BE2C (cell line): Measurements from ENCODE around the gene CNTD1.
"Not testable (repeated sequence)": the region's sequence is repeated elsewhere in the genome, so short reads cannot be mapped to it uniquely, and the experiment has no call there.

ENCODE experiments used
- DNase-seq: peaks from one replicate; pipeline ENCODE4 v3.0.0-alpha.2; 2020
- H3K27me3 ChIP-seq: fragments of 250-450 bp; sonication (Bioruptor Pico); 2 replicates; pipeline ENCODE4 v1.5.1; 2020; ENCODE audit warnings: mild to moderate bottlenecking
- H3K36me3 ChIP-seq: fragments of 250-450 bp; sonication (Bioruptor Pico); 2 replicates; pipeline ENCODE4 v1.5.1; 2020; ENCODE audit warnings: mild to moderate bottlenecking
- H3K4me1 ChIP-seq: fragments of 250-450 bp; sonication (Bioruptor Pico); 2 replicates; pipeline ENCODE4 v1.5.1; 2020
- H3K4me3 ChIP-seq: 2 replicates; pipeline ENCODE4 v1.5.1; 2011; ENCODE audit warnings: low read depth, low read length
- H3K9me3 ChIP-seq: fragments of 250-450 bp; sonication (Bioruptor Pico); 2 replicates; pipeline ENCODE4 v1.5.1; 2020
- TF ChIP-seq, protein P1 (sequence below): IDR thresholded peaks from 2 replicates; pipeline ENCODE4 v1.5.1; 2012; ENCODE audit warnings: mild to moderate bottlenecking, low read depth, low read length

The CNTD1 gene

GRCh38 chr17:42850954-42851353 is 52.3 kb downstream of the CNTD1 start, which contains the start of gene AOC3:
Gene AOC3, plus strand, starts transcription at chr17:42851199. Its CDS starts 145 bp downstream, at chr17:42851344.
- H3K9me3 ChIP-seq: no peaks in the 10 kb centered on the region
- DNase-seq: no peak
- no peaks in the 10 kb centered on the region for H3K36me3 ChIP-seq
- H3K27me3 ChIP-seq: no peaks in the 10 kb centered on the region
- H3K4me3 ChIP-seq: no peak within 1 kb of the TSS
- TF ChIP-seq, protein P1, sequence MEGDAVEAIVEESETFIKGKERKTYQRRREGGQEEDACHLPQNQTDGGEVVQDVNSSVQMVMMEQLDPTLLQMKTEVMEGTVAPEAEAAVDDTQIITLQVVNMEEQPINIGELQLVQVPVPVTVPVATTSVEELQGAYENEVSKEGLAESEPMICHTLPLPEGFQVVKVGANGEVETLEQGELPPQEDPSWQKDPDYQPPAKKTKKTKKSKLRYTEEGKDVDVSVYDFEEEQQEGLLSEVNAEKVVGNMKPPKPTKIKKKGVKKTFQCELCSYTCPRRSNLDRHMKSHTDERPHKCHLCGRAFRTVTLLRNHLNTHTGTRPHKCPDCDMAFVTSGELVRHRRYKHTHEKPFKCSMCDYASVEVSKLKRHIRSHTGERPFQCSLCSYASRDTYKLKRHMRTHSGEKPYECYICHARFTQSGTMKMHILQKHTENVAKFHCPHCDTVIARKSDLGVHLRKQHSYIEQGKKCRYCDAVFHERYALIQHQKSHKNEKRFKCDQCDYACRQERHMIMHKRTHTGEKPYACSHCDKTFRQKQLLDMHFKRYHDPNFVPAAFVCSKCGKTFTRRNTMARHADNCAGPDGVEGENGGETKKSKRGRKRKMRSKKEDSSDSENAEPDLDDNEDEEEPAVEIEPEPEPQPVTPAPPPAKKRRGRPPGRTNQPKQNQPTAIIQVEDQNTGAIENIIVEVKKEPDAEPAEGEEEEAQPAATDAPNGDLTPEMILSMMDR: no peak
- no peaks in the 10 kb centered on the region for H3K4me1 ChIP-seq

DNA sequence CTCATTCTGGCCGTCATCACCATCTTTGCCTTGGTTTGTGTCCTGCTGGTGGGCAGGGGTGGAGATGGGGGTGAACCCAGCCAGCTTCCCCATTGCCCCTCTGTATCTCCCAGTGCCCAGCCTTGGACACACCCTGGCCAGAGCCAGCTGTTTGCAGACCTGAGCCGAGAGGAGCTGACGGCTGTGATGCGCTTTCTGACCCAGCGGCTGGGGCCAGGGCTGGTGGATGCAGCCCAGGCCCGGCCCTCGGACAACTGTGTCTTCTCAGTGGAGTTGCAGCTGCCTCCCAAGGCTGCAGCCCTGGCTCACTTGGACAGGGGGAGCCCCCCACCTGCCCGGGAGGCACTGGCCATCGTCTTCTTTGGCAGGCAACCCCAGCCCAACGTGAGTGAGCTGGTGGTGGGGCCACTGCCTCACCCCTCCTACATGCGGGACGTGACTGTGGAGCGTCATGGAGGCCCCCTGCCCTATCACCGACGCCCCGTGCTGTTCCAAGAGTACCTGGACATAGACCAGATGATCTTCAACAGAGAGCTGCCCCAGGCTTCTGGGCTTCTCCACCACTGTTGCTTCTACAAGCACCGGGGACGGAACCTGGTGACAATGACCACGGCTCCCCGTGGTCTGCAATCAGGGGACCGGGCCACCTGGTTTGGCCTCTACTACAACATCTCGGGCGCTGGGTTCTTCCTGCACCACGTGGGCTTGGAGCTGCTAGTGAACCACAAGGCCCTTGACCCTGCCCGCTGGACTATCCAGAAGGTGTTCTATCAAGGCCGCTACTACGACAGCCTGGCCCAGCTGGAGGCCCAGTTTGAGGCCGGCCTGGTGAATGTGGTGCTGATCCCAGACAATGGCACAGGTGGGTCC is 52.9 kb downstream of the CNTD1 start:
- H3K9me3 ChIP-seq, DNase-seq, H3K4me1 ChIP-seq, H3K4me3 ChIP-seq, H3K36me3 ChIP-seq, H3K27me3 ChIP-seq: not testable (repeated sequence)

- H3K27me3 ChIP-seq: no peaks in the 10 kb centered on the region
- no peaks in the 10 kb centered on the region for H3K4me1 ChIP-seq
- no peaks in the 10 kb centered on the region for H3K36me3 ChIP-seq
- H3K4me3 ChIP-seq: no peak overlapping the region
- no peak for DNase-seq
- H3K9me3 ChIP-seq: no peaks in the 10 kb centered on the region
- TF ChIP-seq, protein P1: no peak
Observed at GRCh38 chr17:42852351-42852750, 53.7 kb downstream of the CNTD1 start.

- Histone ChIP-seq H3K9me3 (no peaks in the 10 kb centered on the region), H3K4me1 (no peaks in the 10 kb centered on the region), H3K4me3 (no peak overlapping the region), H3K27me3 (no peaks in the 10 kb centered on the region), H3K36me3 (no peaks in the 10 kb centered on the region)
- TF ChIP-seq, protein P1: no peak
- DNase-seq: no peak
Observed at GRCh38 chr17:42853004-42853403, 54.3 kb downstream of the CNTD1 start.

GRCh38 chr17:42853597-42853967 is 54.9 kb downstream of the CNTD1 start:
- Histone ChIP-seq H3K4me3 (no peak overlapping the region), H3K9me3 (no peaks in the 10 kb centered on the region), H3K27me3 (no peaks in the 10 kb centered on the region), H3K4me1 (no peaks in the 10 kb centered on the region), H3K36me3 (no peaks in the 10 kb centered on the region)
- no peak for DNase-seq
- TF ChIP-seq, protein P1: no peak

DNA sequence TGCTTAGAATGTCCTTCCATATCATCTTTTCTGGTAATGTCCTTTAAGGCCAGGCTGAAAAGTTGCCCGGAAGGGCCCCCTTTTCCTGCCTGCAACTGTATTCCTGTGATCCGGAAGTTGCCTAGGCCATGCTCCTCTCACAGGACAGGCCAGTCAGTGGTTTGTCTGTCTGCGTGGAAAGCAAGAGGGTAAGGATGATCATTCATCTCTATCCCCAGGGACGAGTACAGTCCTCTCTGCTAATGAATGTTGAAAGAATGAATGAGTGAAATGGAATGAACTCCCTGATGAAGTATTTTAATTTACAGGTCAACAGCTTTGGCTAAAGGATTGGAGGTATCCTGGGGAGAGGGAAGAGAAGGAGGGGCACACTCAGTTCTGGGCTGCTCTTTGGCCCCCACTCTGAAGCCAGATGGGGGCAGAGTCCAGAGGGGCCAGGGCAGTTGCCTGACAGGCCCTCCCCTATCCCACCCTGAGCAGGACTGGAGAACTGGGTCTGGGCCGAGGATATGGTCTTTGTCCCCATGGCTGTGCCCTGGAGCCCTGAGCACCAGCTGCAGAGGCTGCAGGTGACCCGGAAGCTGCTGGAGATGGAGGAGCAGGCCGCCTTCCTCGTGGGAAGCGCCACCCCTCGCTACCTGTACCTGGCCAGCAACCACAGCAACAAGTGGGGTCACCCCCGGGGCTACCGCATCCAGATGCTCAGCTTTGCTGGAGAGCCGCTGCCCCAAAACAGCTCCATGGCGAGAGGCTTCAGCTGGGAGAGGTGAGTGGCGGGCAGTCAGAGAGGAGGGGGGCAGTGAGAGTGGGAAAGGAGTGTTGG is 55.5 kb downstream of the CNTD1 start:
- Histone ChIP-seq H3K9me3 (no peaks in the 10 kb centered on the region), H3K4me1 (no peaks in the 10 kb centered on the region), H3K27me3 (no peaks in the 10 kb centered on the region), H3K4me3 (no peak overlapping the region), H3K36me3 (no peaks in the 10 kb centered on the region)
- DNase-seq: no peak
- TF ChIP-seq, protein P1: no peak
